Fibroblast of lung (primary cell): ENCODE measurements around the gene SPP1.

Source experiments
- CTCF ChIP-seq, 2 donors: IDR thresholded peaks in 1 of 2; conservative IDR thresholded peaks in 1 of 2; 1 replicate in 1 of 2; 2 replicates in 1 of 2; pipeline ENCODE4 v1.5.1; 2011 to 2012; ENCODE audit warnings: low read length in 2 of 2, control low read depth in 1 of 2, inconsistent platforms in 1 of 2, low read depth in 1 of 2, mild to moderate bottlenecking in 1 of 2
- EZH2 ChIP-seq: IDR thresholded peaks from 2 replicates; pipeline ENCODE4 v1.5.1; 2012; ENCODE audit warnings: low read length, control low read depth, mild to moderate bottlenecking; ENCODE audit errors: missing control alignments

DNA sequence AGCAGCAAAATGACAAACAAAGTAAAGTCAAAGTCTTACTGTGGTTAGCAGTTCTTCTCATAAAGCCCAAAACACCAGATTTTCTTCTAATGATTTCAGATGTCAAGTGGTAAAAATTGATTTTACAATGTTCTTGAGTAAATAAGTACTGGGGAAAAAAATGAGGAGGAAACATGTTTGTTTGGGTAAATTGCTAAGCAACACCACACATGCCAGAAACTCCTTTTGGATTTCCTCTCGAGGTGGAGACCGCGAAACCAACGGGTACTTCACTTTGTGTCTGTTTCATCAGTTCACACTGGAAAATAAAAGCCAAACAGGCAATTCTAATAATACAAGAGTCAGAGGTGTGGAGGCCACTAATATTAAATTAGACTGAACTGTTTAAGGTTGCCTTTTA is 27.3 kb downstream of the SPP1 start:
- TF ChIP-seq CTCF (conservative IDR thresholded peaks at IDR 0.05 in 1 of 2, IDR thresholded peaks at IDR 0.05 in 1 of 2; ENCODE audit: low read depth in 1 of 2, low read length in 2 of 2) (no peak), EZH2 (no peak)
